ENCODE measurements around the gene SLC4A11. TPM values are rescaled to one million over a fixed set of nuclear protein-coding genes. Genes with fewer than 3 reads are reported as not detected.

Gene SLC4A11
- polyA plus RNA-seq, 1 of the 3 experiments (the other 2 are of a cell fraction): 2.7 TPM

GRCh38 chr20:3244613-3245012, 5.6 kb upstream of the SLC4A11 start:
- 73% methylated on average over 1 of the region's 1 CpG for WGBS (ENCODE audit: low lambda C conversion rate)
- CTCF ChIA-PET: no interaction called here
- Histone ChIP-seq H3K36me3 (replicated peaks in 1 of 2; ENCODE audit: control insufficient read depth in 1 of 2, insufficient read depth in 2 of 2, low read length in 1 of 2) (no peaks in the 10 kb centered on the region), H3K4me1 (ENCODE audit: control insufficient read depth in 1 of 2, insufficient read depth in 2 of 2, low read depth in 1 of 2, low read length in 1 of 2) (peaks cover 0 to 2% of the 10 kb centered on the region in 2 experiments; a peak in 1 of 4 replicates), H3K4me2 (no peak overlapping the region), H3K27ac (ENCODE audit: low read depth in 2 of 2, low read length in 1 of 2) (no peak overlapping the region), H3K79me2 (ENCODE audit: insufficient read depth) (no peaks in the 10 kb centered on the region), H3K4me3 (ENCODE audit: low read depth in 2 of 2, low read length in 1 of 2) (no peak overlapping the region), H3F3A (replicated peaks; ENCODE audit: insufficient read depth) (no peaks in the 10 kb centered on the region), H2AFZ (ENCODE audit: low read depth) (no peak overlapping the region), H4K20me1 (ENCODE audit: insufficient read depth) (no peaks in the 10 kb centered on the region), H3K9me2 (no peaks in the 10 kb centered on the region), H3K27me3 (ENCODE audit: insufficient read depth) (no peaks in the 10 kb centered on the region), H3K9ac (no peak overlapping the region), H3K9me3 (no peaks in the 10 kb centered on the region)
- no peak for DNase-seq
- POLR2A ChIA-PET: no interaction called here
- no peak for TF ChIP-seq ZBTB33 (IDR thresholded peaks at IDR 0.05; ENCODE audit: borderline replicate concordance, low read depth)
- TF ChIP-seq EP300 (IDR thresholded peaks at IDR 0.05; ENCODE audit: borderline replicate concordance in 1 of 2, low read depth in 1 of 2, low read length in 1 of 2): no peak
- no peak for TF ChIP-seq FOXJ3 (CRISPR knock-in tag; IDR thresholded peaks at IDR 0.05)
- TF ChIP-seq IRF3 (IDR thresholded peaks at IDR 0.05; ENCODE audit: low read depth, low read length): no peak
- no peak for TF ChIP-seq JUND (IDR thresholded peaks at IDR 0.05)
- no peak for TF ChIP-seq SMC3 (IDR thresholded peaks at IDR 0.05; ENCODE audit: low read depth, low read length)
- no peak for TF ChIP-seq YY1 (IDR thresholded peaks at IDR 0.05; ENCODE audit: low read depth)

GRCh38 chr20:3243718-3244358, 4.8 kb upstream of the SLC4A11 start:
- TF ChIP-seq TCF12 (IDR thresholded peaks at IDR 0.05) (no peak), JUND (IDR thresholded peaks at IDR 0.05) (no peak), EZH2phosphoT487 (IDR thresholded peaks at IDR 0.05; ENCODE audit: borderline replicate concordance, low read depth) (no peak), RCOR1 (IDR thresholded peaks at IDR 0.05; ENCODE audit: low read length) (no peak), FOXM1 (IDR thresholded peaks at IDR 0.05; ENCODE audit: low read depth) (no peak), FOSL2 (IDR thresholded peaks at IDR 0.05; ENCODE audit: borderline replicate concordance, low read depth) (no peak), NFIC (IDR thresholded peaks at IDR 0.05; ENCODE audit: borderline replicate concordance) (no peak), RFX5 (IDR thresholded peaks at IDR 0.05; ENCODE audit: low read length) (no peak), CTCF (IDR thresholded peaks at IDR 0.05) (no peak), FOXJ3 (CRISPR knock-in tag; IDR thresholded peaks at IDR 0.05) (no peak), USF2 (IDR thresholded peaks at IDR 0.05; ENCODE audit: borderline replicate concordance, low read depth, low read length) (no peak)
- H3K4me3 ChIP-seq (ENCODE audit: low read depth in 2 of 2, low read length in 1 of 2): no peak overlapping the region
- WGBS (ENCODE audit: low lambda C conversion rate): 87% methylated on average over 11 of the region's 11 CpGs
- H3K27ac ChIP-seq (ENCODE audit: low read depth in 2 of 2, low read length in 1 of 2): no peak overlapping the region
- H3K9me3 ChIP-seq: no peaks in the 10 kb centered on the region
- no peak overlapping the region for H2AFZ ChIP-seq (ENCODE audit: low read depth)
- H3K27me3 ChIP-seq (ENCODE audit: insufficient read depth): peaks cover 1% of the 10 kb centered on the region; the same call in 1 of the 2 replicates
- CTCF ChIA-PET: interaction anchor here (0.6 to 0.8 kb wide), 2 partner anchors 25 to 73 kb away, joined by 3 read pairs; no protein-coding TSS in a partner anchor
- H4K20me1 ChIP-seq (ENCODE audit: insufficient read depth): no peaks in the 10 kb centered on the region
- no peaks in the 10 kb centered on the region for H3K36me3 ChIP-seq (replicated peaks in 1 of 2; ENCODE audit: control insufficient read depth in 1 of 2, insufficient read depth in 2 of 2, low read length in 1 of 2)
- no peaks in the 10 kb centered on the region for H3F3A ChIP-seq (replicated peaks; ENCODE audit: insufficient read depth)
- H3K4me2 ChIP-seq: no peak overlapping the region
- no peak for DNase-seq
- no peak overlapping the region for H3K9ac ChIP-seq
- H3K9me2 ChIP-seq: no peaks in the 10 kb centered on the region
- POLR2A ChIA-PET: no interaction called here
- peaks cover 0 to 2% of the 10 kb centered on the region in 2 experiments; a peak in 1 of 4 replicates for H3K4me1 ChIP-seq (ENCODE audit: control insufficient read depth in 1 of 2, insufficient read depth in 2 of 2, low read depth in 1 of 2, low read length in 1 of 2)
- H3K79me2 ChIP-seq (ENCODE audit: insufficient read depth): no peaks in the 10 kb centered on the region
